KOPT-K1 (cell line): Measurements from ENCODE around the gene HMGXB4.

ENCODE experiments used
- H3K27ac ChIP-seq: fragments of 200-600 bp; sonication (generic); 2 replicates; pipeline ENCODE4 v1.5.1; 2016; ENCODE audit warnings: antibody characterized with exemption, mild to moderate bottlenecking, low read depth, low read length; ENCODE audit not compliant: poor library complexity, severe bottlenecking
- H3K36me3 ChIP-seq: fragments of 200-600 bp; sonication (generic); 2 replicates; pipeline ENCODE4 v1.5.1; 2017; ENCODE audit warnings: antibody characterized with exemption, mild to moderate bottlenecking, low read length, moderate library complexity; ENCODE audit not compliant: insufficient read depth
- H3K9me3 ChIP-seq: fragments of 200-600 bp; sonication (generic); 2 replicates; pipeline ENCODE4 v1.5.1; 2017; ENCODE audit warnings: antibody characterized with exemption, low read length, mild to moderate bottlenecking; ENCODE audit not compliant: insufficient read depth, poor library complexity, severe bottlenecking

The HMGXB4 gene

DNA sequence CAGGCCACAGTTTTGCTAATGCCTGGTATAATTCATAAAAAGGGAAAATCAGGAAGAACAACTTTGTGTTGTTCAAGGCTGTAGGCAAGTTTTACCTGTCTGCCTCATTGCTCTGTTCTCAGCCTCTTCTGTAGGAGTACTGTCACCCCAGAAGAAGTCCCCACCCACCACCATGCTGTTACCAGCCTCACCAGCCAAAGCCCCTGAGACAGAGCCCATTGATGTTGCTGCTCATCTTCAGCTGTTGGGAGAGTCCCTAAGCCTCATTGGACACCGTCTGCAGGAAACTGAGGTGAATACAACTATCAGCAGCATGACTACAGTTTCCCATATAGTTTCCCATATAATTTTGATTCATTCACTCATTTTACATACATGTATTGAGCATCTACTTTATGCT is 30.8 kb downstream of the HMGXB4 start:
- H3K9me3 ChIP-seq: no peaks in the 10 kb centered on the region
- peaks cover 99% of the 10 kb centered on the region for H3K36me3 ChIP-seq
- no peak overlapping the region for H3K27ac ChIP-seq

- H3K36me3 ChIP-seq: peaks cover 94% of the 10 kb centered on the region
- H3K9me3 ChIP-seq: no peaks in the 10 kb centered on the region
- no peak overlapping the region for H3K27ac ChIP-seq
These were observed 35.5 kb downstream of the HMGXB4 start for GRCh38 chr22:35292786-35293185.

GRCh38 chr22:35296051-35296450 is 38.8 kb downstream of the HMGXB4 start:
- Histone ChIP-seq H3K36me3 (peaks cover 69% of the 10 kb centered on the region), H3K27ac (no peak overlapping the region)

DNA sequence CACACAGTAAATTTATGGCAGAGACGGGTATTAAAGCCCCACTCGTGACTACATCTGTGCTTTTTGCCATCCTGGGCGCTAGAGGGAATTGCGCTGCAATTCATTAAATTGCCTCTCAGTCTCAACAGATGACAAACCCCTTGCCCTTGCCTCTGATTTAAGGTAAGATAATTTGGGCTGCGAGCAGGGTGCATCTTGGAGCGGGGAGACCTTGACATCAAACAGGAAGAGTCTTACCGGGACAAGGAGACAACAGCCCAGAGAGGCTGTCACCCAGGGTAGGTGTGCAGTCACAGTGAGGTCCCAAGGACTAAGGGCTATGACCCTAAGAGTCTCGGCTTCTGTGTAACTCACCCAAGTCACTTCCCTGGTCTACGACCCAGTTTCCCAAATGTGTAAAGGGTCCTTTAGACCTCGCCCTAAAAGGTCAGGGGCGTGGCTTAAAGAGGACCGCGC is 42.0 kb downstream of the HMGXB4 start:
- Histone ChIP-seq H3K27ac (peak overlapping the region; percentile 70), H3K9me3 (no peaks in the 10 kb centered on the region)

More at GRCh38 chr22:35296051-35296450, 38.8 kb downstream of the HMGXB4 start:
- no peaks in the 10 kb centered on the region for H3K9me3 ChIP-seq

GRCh38 chr22:35299673-35300499 is 42.6 kb downstream of the HMGXB4 start, which contains the start of gene TOM1:
Gene TOM1 (plus strand): TSS chr22:35299894. CDS start chr22:35299929, 35 bp downstream.
- H3K36me3 ChIP-seq: peaks cover 31% of the 10 kb centered on the region
- H3K27ac ChIP-seq: peak within 1 kb of the TSS; percentile 70
- no peaks in the 10 kb centered on the region for H3K9me3 ChIP-seq

More for the DNA sequence above, 42.0 kb downstream of the HMGXB4 start:
- peaks cover 37% of the 10 kb centered on the region for H3K36me3 ChIP-seq

GRCh38 chr22:35301372-35301874 is 44.1 kb downstream of the HMGXB4 start:
- peaks cover 18% of the 10 kb centered on the region for H3K36me3 ChIP-seq
- no peak overlapping the region for H3K27ac ChIP-seq
- no peaks in the 10 kb centered on the region for H3K9me3 ChIP-seq

GRCh38 chr22:35303029-35303624 is 45.8 kb downstream of the HMGXB4 start:
- no peak overlapping the region for H3K27ac ChIP-seq
- no peaks in the 10 kb centered on the region for H3K9me3 ChIP-seq
- peaks cover 4% of the 10 kb centered on the region; the same call in 1 of the 2 replicates for H3K36me3 ChIP-seq

- Histone ChIP-seq H3K9me3 (no peaks in the 10 kb centered on the region), H3K36me3 (no peaks in the 10 kb centered on the region), H3K27ac (no peak overlapping the region)
These were observed 48.3 kb downstream of the HMGXB4 start for GRCh38 chr22:35305525-35306070.

DNA sequence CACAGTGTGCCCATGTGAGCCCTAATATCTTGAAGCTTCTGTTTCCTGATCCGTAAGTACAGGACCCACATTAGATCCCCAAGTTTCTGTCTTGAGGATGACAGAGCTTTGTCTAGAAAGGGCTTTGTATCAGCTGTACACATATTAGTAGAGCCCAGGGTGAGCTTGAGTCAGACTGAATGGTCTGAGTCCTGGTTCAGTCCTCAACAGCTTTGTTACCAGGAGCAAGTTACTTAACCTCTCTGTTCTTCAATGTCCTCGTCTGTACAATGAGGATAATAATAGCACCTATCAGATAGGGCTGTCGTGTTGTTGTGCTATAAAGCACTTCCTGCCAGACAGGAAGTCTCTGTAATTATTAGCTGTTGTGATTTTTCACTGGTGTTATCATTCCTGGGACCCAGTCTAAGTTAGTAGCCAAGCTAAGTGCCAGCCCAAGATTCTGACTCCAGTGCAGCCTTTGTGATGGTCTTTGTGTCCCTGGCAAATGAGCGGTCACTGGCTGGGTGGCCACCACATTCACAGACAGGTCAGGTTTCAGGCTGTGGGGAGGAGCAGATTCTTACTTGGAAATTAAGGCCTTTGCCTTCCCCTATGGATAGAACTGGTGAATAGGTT is 49.2 kb downstream of the HMGXB4 start:
- H3K27ac ChIP-seq: no peak overlapping the region
- H3K9me3 ChIP-seq: no peaks in the 10 kb centered on the region
- no peaks in the 10 kb centered on the region for H3K36me3 ChIP-seq

GRCh38 chr22:35307372-35307771 is 50.1 kb downstream of the HMGXB4 start:
- Histone ChIP-seq H3K27ac (no peak overlapping the region), H3K9me3 (no peaks in the 10 kb centered on the region), H3K36me3 (no peaks in the 10 kb centered on the region)

- H3K36me3 ChIP-seq: no peaks in the 10 kb centered on the region
- no peaks in the 10 kb centered on the region for H3K9me3 ChIP-seq
- no peak overlapping the region for H3K27ac ChIP-seq
These were observed 50.6 kb downstream of the HMGXB4 start for GRCh38 chr22:35307892-35308291.

DNA sequence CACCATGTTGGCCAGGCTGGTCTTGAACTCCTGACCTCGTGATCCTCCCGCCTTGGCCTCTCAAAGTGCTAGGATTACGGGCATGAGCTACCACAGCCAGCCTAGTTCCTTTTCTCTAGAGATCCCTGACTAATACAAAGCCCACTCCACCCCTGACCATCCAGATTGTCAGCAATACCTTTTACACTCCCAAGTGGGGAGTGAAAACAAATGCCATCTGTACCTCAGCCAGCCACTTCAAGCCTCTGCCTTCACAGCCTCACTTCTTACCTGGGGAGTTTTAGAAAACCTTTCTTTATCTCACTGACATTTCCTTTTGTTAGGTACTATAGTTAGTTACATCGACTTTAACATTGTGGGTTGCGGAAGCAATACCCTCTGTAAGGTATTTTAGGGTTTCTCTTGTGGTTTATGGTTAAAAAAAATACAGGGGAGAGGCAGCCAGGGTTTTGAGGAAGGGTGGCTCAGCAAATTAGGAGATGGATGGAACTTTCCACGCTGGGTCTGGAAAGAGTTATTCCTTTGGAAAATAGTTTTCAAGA is 51.3 kb downstream of the HMGXB4 start:
- Histone ChIP-seq H3K9me3 (no peaks in the 10 kb centered on the region), H3K36me3 (no peaks in the 10 kb centered on the region), H3K27ac (no peak overlapping the region)

GRCh38 chr22:35310556-35311550 is 53.6 kb downstream of the HMGXB4 start:
- Histone ChIP-seq H3K27ac (peak overlapping the region; percentile 22), H3K36me3 (no peaks in the 10 kb centered on the region), H3K9me3 (no peaks in the 10 kb centered on the region)

DNA sequence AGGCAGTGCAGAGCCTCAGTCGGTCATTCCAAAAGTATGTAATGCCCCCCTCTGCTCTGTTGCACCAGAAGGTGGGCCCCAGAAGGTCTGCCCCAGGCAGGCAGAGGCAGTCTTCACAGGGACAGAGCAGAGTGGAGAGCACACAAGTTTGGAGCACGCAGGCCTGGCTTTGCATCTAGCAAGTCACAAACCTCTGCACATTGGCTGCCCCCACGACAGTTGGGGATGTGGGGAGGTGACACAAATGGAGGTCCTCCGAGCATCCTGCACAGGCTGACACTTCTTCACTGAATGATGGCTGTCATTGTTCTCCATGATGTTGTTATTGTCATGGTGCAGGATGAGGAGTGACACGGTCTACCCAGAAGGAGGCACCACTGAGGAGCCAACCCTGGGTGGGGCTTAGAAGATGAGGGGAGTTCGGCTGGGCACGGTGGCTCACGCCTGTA is 54.3 kb downstream of the HMGXB4 start:
- Histone ChIP-seq H3K9me3 (no peaks in the 10 kb centered on the region), H3K27ac (peak overlapping the region; percentile 22), H3K36me3 (no peaks in the 10 kb centered on the region)
